Suprapubic skin (tissue), 4 donors: ENCODE measurements around the gene LDAH. TPM values are rescaled to one million over a fixed set of nuclear protein-coding genes. Genes with fewer than 3 reads are reported as not detected.

Source experiments
- DNase-seq, 2 donors: peaks; one replicate each; pipeline ENCODE4 v3.0.0-alpha.2; 2019; ENCODE audit warnings: low spot score in 2 of 2
- H3K27ac ChIP-seq: fragments of 200-600 bp; sonication (generic); one replicate; pipeline ENCODE4 v1.5.1; 2019
- H3K27me3 ChIP-seq: fragments of 200-600 bp; sonication (generic); one replicate; pipeline ENCODE4 v1.5.1; 2019
- H3K36me3 ChIP-seq: fragments of 200-600 bp; sonication (generic); one replicate; pipeline ENCODE4 v1.5.1; 2019
- H3K4me1 ChIP-seq: fragments of 200-600 bp; sonication (generic); one replicate; pipeline ENCODE4 v1.5.1; 2019
- H3K4me3 ChIP-seq: fragments of 200-600 bp; sonication (generic); one replicate; pipeline ENCODE4 v1.5.1; 2019; ENCODE audit warnings: mild to moderate bottlenecking
- H3K9me3 ChIP-seq: fragments of 200-600 bp; sonication (generic); one replicate; pipeline ENCODE4 v1.5.1; 2019
- CTCF ChIP-seq, 2 donors: fragments of 200-600 bp in 1 of 2; fragments of 450-650 bp in 1 of 2; sonication (generic) in 1 of 2; IDR thresholded peaks; one replicate each; pipeline ENCODE4 v1.5.1; 2016 to 2019; ENCODE audit warnings: antibody characterized with exemption in 2 of 2, mild to moderate bottlenecking in 1 of 2, moderate library complexity in 1 of 2
- EP300 ChIP-seq: sonication (generic); formaldehyde crosslinking; IDR thresholded peaks from one replicate; pipeline ENCODE4 v1.6.1; 2017; ENCODE audit warnings: antibody characterized with exemption
- POLR2A ChIP-seq, 2 donors: fragments of 450-650 bp; IDR thresholded peaks; one replicate each; pipeline ENCODE4 v1.6.1; 2017; ENCODE audit warnings: antibody characterized with exemption in 2 of 2, mild to moderate bottlenecking in 2 of 2, moderate library complexity in 2 of 2
- POLR2AphosphoS5 ChIP-seq, 3 donors: sonication (generic); formaldehyde crosslinking; IDR thresholded peaks; one replicate each; pipeline ENCODE4 v1.6.1; 2017; ENCODE audit warnings: antibody characterized with exemption in 3 of 3
- WGBS: methylation state at CpG from one replicate; pipeline ENCODE4 v1.1.5; 2018; 5-methylcytosine and 5-hydroxymethylcytosine counted together
- total RNA-seq, 4 donors: library from RNA; depleted of rRNA; stranded (reverse); fragments of >200 nt; gene quantifications; one replicate each; pipeline ENCODE4 v1.1.0, GENCODE V29; 2016

Gene LDAH
- total RNA-seq, 4 donors from 2014 or later: 9.0 to 15.5 (median 10.4) TPM

- TF ChIP-seq EP300: no peak
- TF ChIP-seq POLR2A (IDR thresholded peaks at IDR 0.05): no peak
- TF ChIP-seq POLR2AphosphoS5 (IDR thresholded peaks at IDR 0.05): no peak
- no peak for TF ChIP-seq CTCF (IDR thresholded peaks at IDR 0.05)
- no peak overlapping the region for H3K4me3 ChIP-seq
- no peaks in the 10 kb centered on the region for H3K4me1 ChIP-seq
- no peaks in the 10 kb centered on the region for H3K36me3 ChIP-seq
- H3K27me3 ChIP-seq: no peaks in the 10 kb centered on the region
- no peaks in the 10 kb centered on the region for H3K9me3 ChIP-seq
- H3K27ac ChIP-seq: no peak overlapping the region
- 100% methylated on average over 1 of the region's 1 CpG for WGBS
- no peak for DNase-seq
Observed at GRCh38 chr2:20815216-20815615, 7.7 kb downstream of the LDAH start.

DNA sequence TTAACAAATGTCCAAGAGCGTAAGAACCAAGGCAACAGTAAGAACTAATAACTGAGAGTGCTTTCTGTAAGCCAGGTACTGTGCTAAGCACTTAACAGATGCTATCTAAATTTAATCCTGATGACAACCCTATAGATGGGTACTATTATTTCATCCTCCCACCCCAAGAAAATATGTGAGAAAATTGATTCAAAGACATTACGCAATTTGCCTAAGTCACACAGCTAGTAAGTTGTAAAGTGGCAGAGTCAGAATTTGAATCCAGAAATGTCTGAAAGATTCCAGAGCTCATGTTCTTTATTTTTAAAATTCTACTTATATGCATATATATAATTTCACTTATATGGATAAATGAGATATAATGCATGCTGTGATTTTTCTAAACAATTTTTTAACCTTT is 10.1 kb downstream of the LDAH start:
- no peak for DNase-seq
- WGBS: 96% methylated on average over 2 of the region's 2 CpGs
- no peak for TF ChIP-seq POLR2AphosphoS5 (IDR thresholded peaks at IDR 0.05)
- no peak for TF ChIP-seq CTCF (IDR thresholded peaks at IDR 0.05)
- TF ChIP-seq EP300: no peak
- no peak for TF ChIP-seq POLR2A (IDR thresholded peaks at IDR 0.05)
- Histone ChIP-seq H3K9me3 (no peaks in the 10 kb centered on the region), H3K4me3 (no peak overlapping the region), H3K27ac (no peak overlapping the region), H3K36me3 (no peaks in the 10 kb centered on the region), H3K27me3 (no peaks in the 10 kb centered on the region), H3K4me1 (no peaks in the 10 kb centered on the region)

DNA sequence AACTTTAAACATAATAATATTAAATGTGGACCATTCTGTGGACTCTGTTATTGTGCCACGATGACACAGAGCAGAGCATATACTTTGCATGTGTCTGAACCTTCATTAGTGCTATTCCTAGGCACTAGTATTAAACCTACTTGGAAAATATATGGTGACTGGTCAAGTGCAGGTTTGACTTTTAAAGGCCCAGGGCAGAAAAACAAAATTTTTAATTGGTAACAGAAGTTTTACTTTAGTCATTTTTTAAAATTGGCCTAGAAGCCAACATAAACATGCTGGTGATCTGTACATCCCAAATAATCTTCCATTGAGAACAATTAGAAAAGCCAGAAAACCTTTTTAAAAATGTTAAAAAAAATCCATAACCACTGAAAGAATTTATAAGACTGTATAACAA is 16.6 kb downstream of the LDAH start:
- Histone ChIP-seq H3K9me3 (no peaks in the 10 kb centered on the region), H3K4me3 (no peak overlapping the region), H3K4me1 (no peaks in the 10 kb centered on the region), H3K36me3 (no peaks in the 10 kb centered on the region), H3K27me3 (no peaks in the 10 kb centered on the region), H3K27ac (no peak overlapping the region)
- no peak for DNase-seq
- WGBS: 68% methylated on average over 1 of the region's 1 CpG
- no peak for TF ChIP-seq POLR2AphosphoS5 (IDR thresholded peaks at IDR 0.05)
- no peak for TF ChIP-seq EP300
- TF ChIP-seq CTCF (IDR thresholded peaks at IDR 0.05): no peak
- TF ChIP-seq POLR2A (IDR thresholded peaks at IDR 0.05): no peak

DNA sequence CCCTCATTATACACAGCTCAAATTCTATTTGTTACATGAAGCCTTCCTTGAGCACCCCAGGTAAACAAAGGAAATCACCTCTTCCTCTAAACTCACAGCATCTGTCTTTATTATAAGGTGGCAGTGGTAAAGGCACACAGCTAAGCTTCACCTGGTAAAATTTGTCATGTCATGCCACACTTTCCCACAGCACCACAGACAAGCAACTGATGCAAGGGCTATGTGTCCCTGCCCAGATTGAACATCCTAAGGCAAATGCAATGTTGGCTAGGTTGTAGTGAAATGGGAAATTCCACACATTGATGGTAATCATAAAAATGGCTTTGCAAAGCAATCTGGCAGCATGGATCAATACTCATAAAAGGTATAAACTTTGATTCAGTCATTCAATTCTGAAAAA is 18.9 kb downstream of the LDAH start:
- H3K27ac ChIP-seq: no peak overlapping the region
- no peak overlapping the region for H3K4me3 ChIP-seq
- no peak for DNase-seq
- no peaks in the 10 kb centered on the region for H3K4me1 ChIP-seq
- H3K27me3 ChIP-seq: no peaks in the 10 kb centered on the region
- H3K36me3 ChIP-seq: no peaks in the 10 kb centered on the region
- no peak for TF ChIP-seq POLR2A (IDR thresholded peaks at IDR 0.05)
- no peak for TF ChIP-seq EP300
- no peak for TF ChIP-seq POLR2AphosphoS5 (IDR thresholded peaks at IDR 0.05)
- TF ChIP-seq CTCF (IDR thresholded peaks at IDR 0.05): no peak
- H3K9me3 ChIP-seq: no peaks in the 10 kb centered on the region

DNA sequence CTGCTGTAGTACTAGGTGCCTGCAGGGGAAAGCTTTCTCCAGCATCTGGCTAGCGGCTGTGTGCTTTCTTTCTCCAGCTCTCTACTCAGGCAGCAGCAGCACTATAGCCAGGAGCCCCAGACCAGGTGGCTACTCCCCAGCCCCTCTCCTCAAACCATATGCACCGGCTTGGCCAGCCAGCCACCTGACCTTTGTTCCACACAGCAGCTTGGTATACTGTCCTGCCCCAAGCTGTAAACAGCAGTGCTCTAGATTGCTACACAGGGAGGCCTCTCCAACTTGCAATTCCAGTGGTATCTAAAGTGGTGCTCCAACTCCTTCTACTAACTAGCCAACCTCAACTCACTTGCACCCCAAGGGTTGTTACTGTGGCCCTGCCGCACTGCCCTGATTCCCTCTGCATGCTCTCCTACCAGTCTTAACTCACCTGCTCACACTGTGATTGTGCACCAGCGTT is 19.6 kb downstream of the LDAH start:
- TF ChIP-seq EP300 (no peak), POLR2AphosphoS5 (IDR thresholded peaks at IDR 0.05) (no peak), CTCF (IDR thresholded peaks at IDR 0.05) (no peak), POLR2A (IDR thresholded peaks at IDR 0.05) (no peak)
- Histone ChIP-seq H3K9me3 (no peaks in the 10 kb centered on the region), H3K36me3 (no peaks in the 10 kb centered on the region), H3K4me1 (no peaks in the 10 kb centered on the region), H3K27ac (no peak overlapping the region), H3K4me3 (no peak overlapping the region), H3K27me3 (no peaks in the 10 kb centered on the region)
- WGBS: 81% methylated on average over 4 of the region's 4 CpGs
- DNase-seq: no peak
